Stimulated activated CD8-positive, alpha-beta memory T cell treated with anti-CD3 and anti-CD28 coated beads, Interleukin-4, amount 100 ng/mL, for 1 hour (primary cell): ENCODE data around the gene WDSUB1.

Experiments
- DNase-seq, 2 donors: peaks; one replicate each; pipeline ENCODE4 v3.0.0-alpha.2; 2020; ENCODE audit warnings: low read depth in 2 of 2, low spot score in 1 of 2

The WDSUB1 gene

DNA sequence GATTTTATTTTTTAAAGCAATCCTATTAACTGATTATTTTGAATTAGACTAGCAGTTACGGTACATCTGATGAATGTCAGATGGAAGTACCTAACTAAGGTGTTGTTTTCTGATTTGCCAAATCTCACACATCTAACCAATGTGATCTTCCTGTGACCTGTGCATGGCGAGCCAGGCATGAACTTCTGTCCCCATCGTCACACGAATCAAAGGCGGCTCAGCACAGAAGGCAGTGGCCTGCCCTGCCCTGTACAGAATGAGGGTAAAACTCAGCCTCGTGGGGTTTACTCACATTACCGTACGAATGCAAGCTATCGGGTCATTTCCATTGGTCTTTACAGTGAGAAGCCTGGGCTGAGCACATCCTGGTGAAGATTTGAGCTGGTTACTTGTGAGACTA is 87.3 kb downstream of the WDSUB1 start:
- DNase-seq: no peak

DNA sequence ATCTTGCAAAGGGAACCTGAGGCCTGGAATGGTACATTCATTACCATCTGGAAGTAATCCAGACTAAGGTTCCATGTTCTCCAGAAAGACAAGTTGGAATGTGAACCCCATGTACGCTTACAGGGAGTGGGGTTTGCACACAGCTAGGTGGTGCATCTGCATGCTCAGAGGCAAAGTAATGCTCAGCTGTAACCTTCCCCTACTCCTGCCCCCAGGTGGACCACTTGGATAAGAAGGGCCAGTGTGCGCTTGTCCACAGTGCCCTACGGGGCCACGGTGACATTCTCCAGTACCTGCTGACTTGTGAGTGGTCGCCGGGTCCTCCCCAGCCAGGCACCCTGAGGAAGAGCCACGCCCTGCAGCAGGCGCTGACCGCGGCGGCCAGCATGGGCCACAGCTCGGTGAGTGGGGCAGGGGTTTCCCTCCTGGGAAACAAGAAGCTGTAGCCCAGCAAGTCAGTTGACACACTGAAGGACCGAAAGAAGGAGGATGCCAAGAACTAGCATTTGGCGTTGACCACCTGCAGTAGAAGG is 90.0 kb downstream of the WDSUB1 start:
- no peak for DNase-seq

DNA sequence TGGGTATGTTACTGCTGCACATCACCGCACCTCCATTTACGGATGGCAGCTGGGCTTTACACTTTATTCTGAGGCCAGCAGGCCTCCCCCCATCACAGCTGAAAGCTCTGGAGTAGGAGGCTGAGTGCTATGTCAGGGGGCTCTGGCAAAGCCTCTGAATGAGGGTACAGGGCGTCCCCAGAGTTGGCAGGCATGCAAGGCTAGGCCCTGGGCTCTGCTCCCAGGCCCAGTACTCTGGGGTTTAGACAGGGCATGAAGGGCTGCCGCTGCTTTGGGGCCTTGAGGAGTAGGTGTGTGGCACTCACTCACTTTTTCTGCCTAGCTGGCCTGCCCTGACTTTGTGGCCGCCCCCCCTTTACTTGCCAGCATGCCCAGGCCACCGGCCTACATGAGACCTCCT is 90.8 kb downstream of the WDSUB1 start:
- no peak for DNase-seq

DNA sequence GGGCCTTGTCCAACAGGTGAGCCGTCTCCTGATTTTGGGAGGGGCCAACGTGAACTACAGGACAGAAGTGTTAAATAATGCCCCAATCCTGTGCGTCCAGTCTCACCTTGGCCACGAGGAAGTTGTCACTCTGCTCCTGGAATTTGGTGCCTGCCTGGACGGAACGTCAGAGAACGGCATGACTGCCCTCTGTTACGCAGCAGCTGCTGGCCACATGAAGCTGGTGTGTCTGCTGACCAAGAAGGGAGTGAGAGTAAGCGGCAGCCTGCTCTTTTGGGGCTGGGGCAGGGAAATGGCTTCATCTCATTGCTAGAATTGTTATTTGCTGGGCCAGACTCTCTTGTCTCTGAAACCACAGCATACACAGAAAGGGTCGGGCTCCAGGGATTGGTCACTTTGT is 92.3 kb downstream of the WDSUB1 start:
- DNase-seq: no peak

DNA sequence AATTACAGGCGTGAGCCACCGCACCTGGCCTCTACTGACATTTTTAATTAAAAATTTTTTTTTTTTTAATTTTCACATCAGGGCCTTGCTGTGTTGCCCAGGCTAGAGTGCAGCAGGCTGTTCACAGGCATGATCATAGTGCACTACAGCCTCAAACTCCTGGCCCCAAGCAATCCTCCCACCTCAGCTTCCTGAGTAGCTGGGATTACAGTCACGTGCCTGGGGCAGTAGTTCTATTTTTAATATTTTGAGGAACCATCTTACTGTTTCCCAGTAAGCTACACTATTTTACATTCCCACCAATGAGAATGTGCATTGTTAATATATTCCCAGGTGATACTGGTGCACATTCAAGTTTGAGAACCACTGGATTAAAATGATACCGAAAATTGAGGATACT is 92.7 kb downstream of the WDSUB1 start:
- DNase-seq: no peak

DNA sequence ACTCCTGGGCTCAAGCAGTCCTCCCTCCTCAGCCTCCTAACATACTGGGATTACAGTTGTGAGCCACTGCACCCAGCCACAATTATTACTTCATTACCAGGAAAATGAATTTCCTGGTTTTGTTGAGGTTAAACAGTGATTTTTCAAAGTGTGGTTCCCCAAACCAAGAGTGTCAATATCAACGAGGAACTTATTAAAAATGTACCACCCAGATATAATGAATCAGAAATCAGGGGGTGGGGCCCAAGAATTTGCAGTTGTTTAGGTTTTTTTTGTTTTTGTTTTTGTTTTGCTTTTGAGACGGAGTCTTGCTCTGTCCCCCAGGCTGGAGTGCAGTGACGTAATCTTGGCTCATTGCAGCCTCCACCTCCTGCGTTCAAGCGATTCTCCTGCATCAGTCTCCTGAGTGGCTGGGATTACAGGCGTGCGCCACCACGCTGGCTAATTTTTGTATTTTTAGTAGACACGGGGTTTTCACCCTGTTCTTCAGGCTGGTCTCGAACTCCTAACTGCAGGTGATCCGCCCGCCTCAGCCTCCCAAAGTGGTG is 94.1 kb downstream of the WDSUB1 start:
- DNase-seq: no peak

DNA sequence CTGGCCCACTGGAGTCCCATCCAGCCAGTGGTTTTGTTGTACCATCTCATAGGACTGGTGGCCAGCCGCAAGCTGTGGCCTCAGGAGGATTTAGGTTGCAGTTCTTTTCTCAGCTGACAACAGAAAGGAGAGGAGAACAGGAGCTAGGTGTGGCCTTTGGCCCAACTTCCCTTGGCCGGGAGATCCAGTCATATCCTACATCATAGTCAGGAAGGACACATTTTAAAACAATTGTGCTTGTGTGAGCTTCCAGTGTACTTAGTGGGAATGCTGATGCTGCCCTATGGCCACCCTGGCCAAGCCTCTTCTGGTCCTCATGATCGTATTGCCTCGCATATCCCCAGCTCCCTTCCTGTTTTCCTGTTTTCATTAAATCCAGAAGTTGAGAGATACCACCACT is 98.1 kb downstream of the WDSUB1 start:
- no peak for DNase-seq

DNA sequence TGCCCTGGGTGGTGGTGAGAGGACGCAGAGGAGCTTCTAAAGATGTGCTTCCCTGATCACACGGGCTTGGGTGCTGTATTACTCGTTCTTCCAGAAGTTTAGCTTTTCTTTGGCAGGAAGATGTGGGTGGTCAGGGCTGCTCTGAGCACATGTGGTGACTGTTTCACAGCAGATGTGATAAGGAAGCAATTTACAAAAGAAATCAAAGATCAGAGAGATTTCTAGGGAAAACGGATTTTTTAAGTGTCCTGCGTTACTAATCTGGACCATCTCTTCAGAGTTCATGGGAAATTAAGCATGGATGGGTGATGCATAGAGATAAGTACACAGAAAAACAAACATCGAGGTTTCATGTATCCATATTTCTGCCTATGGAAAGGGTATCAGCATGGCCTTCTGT is 99.4 kb downstream of the WDSUB1 start:
- no peak for DNase-seq

DNA sequence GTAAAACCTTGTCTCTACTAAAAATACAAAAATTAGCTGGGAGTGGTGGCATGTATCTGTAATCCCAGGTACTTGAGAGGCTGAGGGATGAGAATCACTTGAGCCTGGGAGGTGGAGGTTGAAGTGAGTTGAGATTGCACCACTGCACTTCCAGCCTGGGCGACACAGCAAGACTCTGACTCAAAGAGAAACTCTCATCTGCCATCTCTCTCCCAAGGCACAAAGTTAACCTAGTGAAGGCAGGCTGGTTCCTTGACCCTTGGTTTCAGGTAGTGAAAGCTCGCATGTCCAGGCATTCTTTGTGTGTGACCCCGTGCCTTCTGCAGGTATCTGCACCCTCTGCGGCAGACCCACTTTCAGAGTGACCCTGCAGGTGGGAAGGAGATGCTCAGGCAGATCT is 100.0 kb downstream of the WDSUB1 start:
- no peak for DNase-seq
